ENCODE measurements around the gene E2F4. TPM values are rescaled to one million over a fixed set of nuclear protein-coding genes. Genes with fewer than 3 reads are reported as not detected.

The E2F4 gene
- total and polyA plus RNA-seq, 2 of the 13 experiments (the other 11 are each of a cell fraction or from before 2014, with no cell fraction given), result 84.8 to 91.2 TPM

DNA sequence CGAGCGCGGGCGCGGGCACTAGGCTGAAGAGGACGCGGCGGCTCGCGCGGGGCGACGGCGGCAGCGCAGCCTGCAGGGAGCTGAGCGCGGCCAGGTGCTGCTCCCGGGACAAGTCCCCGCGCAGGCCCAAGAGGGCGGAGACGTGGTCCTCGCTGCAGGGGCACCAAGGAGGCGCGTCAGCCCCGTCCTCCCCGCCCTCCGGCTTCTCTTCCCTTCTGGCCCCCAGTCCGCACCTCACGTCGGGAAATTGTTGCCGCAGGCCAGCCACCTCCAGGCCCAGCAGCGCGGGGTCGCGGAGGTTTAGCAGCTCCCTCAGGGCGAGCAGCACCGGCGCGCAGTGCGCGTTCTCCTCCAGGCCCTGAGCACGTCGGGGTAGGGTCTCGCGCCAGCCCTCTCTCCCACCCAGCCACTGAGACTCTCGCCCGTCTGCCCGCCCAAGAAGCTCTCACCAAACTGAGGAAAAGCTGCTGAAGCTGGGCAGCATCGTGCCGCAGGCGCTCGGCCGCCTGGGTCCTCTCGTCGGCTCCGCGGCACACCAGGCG lies 7.4 kb upstream of the E2F4 start (continued):
- TF ChIP-seq ZZZ3 (CRISPR knock-in tag; IDR thresholded peaks at IDR 0.05; ENCODE audit: borderline replicate concordance), result no peak
- 0 out of 2 replicates have a peak, but pooled peaks have one; percentile 10 for TF ChIP-seq RAD21 (CRISPR knock-in tag; IDR thresholded peaks at IDR 0.05)
- 0 out of 2 replicates have a peak, but pooled peaks have one; percentile 2 for TF ChIP-seq ZNF746 (CRISPR knock-in tag; IDR thresholded peaks at IDR 0.05)
- TF ChIP-seq, protein P1, sequence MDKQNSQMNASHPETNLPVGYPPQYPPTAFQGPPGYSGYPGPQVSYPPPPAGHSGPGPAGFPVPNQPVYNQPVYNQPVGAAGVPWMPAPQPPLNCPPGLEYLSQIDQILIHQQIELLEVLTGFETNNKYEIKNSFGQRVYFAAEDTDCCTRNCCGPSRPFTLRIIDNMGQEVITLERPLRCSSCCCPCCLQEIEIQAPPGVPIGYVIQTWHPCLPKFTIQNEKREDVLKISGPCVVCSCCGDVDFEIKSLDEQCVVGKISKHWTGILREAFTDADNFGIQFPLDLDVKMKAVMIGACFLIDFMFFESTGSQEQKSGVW (CRISPR knock-in tag; IDR thresholded peaks at IDR 0.05; ENCODE audit: borderline replicate concordance), result 0 out of 2 replicates have a peak, but pooled peaks have one; percentile 26
- TF ChIP-seq SATB2 (CRISPR knock-in tag; IDR thresholded peaks at IDR 0.05), result no peak
- TF ChIP-seq, protein P2, sequence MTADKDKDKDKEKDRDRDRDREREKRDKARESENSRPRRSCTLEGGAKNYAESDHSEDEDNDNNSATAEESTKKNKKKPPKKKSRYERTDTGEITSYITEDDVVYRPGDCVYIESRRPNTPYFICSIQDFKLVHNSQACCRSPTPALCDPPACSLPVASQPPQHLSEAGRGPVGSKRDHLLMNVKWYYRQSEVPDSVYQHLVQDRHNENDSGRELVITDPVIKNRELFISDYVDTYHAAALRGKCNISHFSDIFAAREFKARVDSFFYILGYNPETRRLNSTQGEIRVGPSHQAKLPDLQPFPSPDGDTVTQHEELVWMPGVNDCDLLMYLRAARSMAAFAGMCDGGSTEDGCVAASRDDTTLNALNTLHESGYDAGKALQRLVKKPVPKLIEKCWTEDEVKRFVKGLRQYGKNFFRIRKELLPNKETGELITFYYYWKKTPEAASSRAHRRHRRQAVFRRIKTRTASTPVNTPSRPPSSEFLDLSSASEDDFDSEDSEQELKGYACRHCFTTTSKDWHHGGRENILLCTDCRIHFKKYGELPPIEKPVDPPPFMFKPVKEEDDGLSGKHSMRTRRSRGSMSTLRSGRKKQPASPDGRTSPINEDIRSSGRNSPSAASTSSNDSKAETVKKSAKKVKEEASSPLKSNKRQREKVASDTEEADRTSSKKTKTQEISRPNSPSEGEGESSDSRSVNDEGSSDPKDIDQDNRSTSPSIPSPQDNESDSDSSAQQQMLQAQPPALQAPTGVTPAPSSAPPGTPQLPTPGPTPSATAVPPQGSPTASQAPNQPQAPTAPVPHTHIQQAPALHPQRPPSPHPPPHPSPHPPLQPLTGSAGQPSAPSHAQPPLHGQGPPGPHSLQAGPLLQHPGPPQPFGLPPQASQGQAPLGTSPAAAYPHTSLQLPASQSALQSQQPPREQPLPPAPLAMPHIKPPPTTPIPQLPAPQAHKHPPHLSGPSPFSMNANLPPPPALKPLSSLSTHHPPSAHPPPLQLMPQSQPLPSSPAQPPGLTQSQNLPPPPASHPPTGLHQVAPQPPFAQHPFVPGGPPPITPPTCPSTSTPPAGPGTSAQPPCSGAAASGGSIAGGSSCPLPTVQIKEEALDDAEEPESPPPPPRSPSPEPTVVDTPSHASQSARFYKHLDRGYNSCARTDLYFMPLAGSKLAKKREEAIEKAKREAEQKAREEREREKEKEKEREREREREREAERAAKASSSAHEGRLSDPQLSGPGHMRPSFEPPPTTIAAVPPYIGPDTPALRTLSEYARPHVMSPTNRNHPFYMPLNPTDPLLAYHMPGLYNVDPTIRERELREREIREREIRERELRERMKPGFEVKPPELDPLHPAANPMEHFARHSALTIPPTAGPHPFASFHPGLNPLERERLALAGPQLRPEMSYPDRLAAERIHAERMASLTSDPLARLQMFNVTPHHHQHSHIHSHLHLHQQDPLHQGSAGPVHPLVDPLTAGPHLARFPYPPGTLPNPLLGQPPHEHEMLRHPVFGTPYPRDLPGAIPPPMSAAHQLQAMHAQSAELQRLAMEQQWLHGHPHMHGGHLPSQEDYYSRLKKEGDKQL (CRISPR knock-in tag; IDR thresholded peaks at IDR 0.05; ENCODE audit: low read depth), result peak; percentile 6; the same call in 1 of the 2 replicates
- TF ChIP-seq, protein P3, sequence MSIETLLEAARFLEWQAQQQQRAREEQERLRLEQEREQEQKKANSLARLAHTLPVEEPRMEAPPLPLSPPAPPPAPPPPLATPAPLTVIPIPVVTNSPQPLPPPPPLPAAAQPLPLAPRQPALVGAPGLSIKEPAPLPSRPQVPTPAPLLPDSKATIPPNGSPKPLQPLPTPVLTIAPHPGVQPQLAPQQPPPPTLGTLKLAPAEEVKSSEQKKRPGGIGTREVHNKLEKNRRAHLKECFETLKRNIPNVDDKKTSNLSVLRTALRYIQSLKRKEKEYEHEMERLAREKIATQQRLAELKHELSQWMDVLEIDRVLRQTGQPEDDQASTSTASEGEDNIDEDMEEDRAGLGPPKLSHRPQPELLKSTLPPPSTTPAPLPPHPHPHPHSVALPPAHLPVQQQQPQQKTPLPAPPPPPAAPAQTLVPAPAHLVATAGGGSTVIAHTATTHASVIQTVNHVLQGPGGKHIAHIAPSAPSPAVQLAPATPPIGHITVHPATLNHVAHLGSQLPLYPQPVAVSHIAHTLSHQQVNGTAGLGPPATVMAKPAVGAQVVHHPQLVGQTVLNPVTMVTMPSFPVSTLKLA (IDR thresholded peaks at IDR 0.05), result no peak
- TF ChIP-seq TARDBP (CRISPR knock-in tag; IDR thresholded peaks at IDR 0.05), result no peak
- TF ChIP-seq, protein P4, sequence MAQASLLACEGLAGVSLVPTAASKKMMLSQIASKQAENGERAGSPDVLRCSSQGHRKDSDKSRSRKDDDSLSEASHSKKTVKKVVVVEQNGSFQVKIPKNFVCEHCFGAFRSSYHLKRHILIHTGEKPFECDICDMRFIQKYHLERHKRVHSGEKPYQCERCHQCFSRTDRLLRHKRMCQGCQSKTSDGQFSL (CRISPR knock-in tag; IDR thresholded peaks at IDR 0.05), result no peak
- no peak for TF ChIP-seq POLR2AphosphoS2 (IDR thresholded peaks at IDR 0.05; ENCODE audit: low read depth, low read length)
- TF ChIP-seq ZNF614 (CRISPR knock-in tag; IDR thresholded peaks at IDR 0.05; ENCODE audit: borderline replicate concordance), result no peak
- TF ChIP-seq, protein P5, sequence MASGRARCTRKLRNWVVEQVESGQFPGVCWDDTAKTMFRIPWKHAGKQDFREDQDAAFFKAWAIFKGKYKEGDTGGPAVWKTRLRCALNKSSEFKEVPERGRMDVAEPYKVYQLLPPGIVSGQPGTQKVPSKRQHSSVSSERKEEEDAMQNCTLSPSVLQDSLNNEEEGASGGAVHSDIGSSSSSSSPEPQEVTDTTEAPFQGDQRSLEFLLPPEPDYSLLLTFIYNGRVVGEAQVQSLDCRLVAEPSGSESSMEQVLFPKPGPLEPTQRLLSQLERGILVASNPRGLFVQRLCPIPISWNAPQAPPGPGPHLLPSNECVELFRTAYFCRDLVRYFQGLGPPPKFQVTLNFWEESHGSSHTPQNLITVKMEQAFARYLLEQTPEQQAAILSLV (CRISPR knock-in tag; IDR thresholded peaks at IDR 0.05; ENCODE audit: borderline replicate concordance), result 0 out of 2 replicates have a peak, but pooled peaks have one; percentile 5
- no peak for TF ChIP-seq ZNF12 (CRISPR knock-in tag; IDR thresholded peaks at IDR 0.05)
- TF ChIP-seq, protein P6, sequence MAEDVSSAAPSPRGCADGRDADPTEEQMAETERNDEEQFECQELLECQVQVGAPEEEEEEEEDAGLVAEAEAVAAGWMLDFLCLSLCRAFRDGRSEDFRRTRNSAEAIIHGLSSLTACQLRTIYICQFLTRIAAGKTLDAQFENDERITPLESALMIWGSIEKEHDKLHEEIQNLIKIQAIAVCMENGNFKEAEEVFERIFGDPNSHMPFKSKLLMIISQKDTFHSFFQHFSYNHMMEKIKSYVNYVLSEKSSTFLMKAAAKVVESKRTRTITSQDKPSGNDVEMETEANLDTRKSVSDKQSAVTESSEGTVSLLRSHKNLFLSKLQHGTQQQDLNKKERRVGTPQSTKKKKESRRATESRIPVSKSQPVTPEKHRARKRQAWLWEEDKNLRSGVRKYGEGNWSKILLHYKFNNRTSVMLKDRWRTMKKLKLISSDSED (CRISPR knock-in tag; IDR thresholded peaks at IDR 0.05), result no peak
- TF ChIP-seq, protein P7, sequence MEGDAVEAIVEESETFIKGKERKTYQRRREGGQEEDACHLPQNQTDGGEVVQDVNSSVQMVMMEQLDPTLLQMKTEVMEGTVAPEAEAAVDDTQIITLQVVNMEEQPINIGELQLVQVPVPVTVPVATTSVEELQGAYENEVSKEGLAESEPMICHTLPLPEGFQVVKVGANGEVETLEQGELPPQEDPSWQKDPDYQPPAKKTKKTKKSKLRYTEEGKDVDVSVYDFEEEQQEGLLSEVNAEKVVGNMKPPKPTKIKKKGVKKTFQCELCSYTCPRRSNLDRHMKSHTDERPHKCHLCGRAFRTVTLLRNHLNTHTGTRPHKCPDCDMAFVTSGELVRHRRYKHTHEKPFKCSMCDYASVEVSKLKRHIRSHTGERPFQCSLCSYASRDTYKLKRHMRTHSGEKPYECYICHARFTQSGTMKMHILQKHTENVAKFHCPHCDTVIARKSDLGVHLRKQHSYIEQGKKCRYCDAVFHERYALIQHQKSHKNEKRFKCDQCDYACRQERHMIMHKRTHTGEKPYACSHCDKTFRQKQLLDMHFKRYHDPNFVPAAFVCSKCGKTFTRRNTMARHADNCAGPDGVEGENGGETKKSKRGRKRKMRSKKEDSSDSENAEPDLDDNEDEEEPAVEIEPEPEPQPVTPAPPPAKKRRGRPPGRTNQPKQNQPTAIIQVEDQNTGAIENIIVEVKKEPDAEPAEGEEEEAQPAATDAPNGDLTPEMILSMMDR (CRISPR knock-in tag; IDR thresholded peaks at IDR 0.05), result no peak
